ENCODE measurements around the gene UBE2E2.
"Not testable (repeated sequence)": the region's sequence is repeated elsewhere in the genome, so short reads cannot be mapped to it uniquely, and the experiment has no call there.

UBE2E2 gene

DNA sequence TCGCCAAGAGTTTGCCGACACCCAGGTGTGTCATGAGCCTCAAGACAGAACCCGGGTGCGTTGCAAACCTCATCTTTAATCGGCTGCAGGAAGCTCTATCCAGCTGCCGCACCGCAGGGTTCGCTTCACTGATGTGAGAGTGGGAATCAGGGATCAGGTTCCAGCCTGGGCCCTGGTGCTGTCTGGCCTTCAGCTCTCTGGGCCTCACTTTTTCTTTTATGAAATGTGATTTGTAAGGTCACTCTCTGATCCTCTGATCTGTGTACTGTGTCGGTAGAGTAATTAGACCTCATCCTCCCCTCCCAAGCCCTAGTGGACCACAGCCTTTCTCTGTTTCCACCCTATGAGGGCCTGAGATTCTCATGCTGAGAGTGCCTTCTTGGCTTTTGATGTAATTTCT lies 399.8 kb downstream of the UBE2E2 start:
- 0 out of 2 replicates have a peak, but pooled peaks cover 3% of the 10 kb centered on the region for H3K9me3 ChIP-seq
- no peak overlapping the region for H3K9ac ChIP-seq
- H3K27me3 ChIP-seq: no peaks in the 10 kb centered on the region
- no peak overlapping the region for H3K4me2 ChIP-seq
- no peaks in the 10 kb centered on the region for H4K20me1 ChIP-seq
- H3K4me3 ChIP-seq: no peak overlapping the region
- TF ChIP-seq Cebpa-rat (IDR thresholded peaks at IDR 0.05): no peak
- no peak overlapping the region for H3K27ac ChIP-seq
- H3K36me3 ChIP-seq: no peaks in the 10 kb centered on the region
- peaks cover 24% of the 10 kb centered on the region for H3K4me1 ChIP-seq

DNA sequence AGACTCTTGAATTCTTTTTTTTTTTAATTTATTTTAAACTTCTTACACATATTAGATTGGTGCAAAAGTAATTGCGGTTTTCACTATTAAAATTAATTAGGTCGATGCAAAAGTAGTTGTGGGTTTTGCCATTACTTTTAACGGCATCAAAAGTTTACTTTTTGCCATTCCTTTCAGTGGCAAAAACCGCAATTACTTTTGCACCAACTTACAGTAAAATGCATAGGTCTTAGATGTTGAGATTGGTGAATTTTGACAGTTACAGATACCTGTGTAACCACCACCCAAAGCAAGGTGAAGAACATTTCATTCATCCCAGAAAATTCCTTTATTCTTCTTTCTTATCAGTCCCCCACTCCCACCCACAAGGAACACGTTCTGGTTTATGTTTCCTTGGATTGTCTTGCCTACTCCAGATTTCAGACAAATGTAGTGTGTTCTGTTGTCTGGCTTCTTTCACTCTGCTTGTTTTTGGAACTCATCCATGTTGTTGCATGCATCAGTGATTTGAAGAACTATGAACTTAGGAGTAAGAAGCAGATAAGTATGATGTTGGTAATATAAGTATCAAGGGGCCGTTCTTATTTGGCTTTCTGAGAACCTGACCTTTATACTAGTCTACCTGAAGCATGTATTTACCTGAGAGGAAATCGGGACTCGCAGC lies 404.2 kb downstream of the UBE2E2 start:
- Histone ChIP-seq H3K4me3 (no peak overlapping the region), H3K9me3 (no peaks in the 10 kb centered on the region), H3K27ac (no peak overlapping the region), H3K36me3 (no peaks in the 10 kb centered on the region), H4K20me1 (no peaks in the 10 kb centered on the region), H3K9ac (no peak overlapping the region), H3K27me3 (no peaks in the 10 kb centered on the region), H3K4me1 (peaks cover 21% of the 10 kb centered on the region), H3K4me2 (peak overlapping the region; percentile 29)
- TF ChIP-seq Cebpa-rat (IDR thresholded peaks at IDR 0.05): no peak

DNA sequence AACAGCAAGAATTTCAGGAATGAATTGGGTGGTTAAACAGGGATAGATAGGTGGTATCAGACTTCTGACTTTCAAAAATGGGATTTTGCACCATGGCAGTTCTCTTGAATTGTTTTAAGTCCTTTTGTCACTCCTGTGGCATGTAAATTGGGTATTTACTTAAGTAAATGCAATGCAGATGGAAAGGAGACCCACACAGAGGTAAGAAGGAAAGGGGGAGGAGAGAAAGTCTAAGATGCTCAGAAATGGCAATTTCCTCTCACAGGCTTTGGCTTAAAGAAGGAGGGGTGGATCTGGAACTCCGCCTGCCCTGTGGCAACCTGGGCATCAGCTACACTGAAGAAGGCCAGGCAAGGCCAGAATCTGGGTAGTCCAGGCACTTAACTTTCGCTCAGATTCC lies 405.5 kb downstream of the UBE2E2 start:
- H3K4me3 ChIP-seq: no peak overlapping the region
- H3K27ac ChIP-seq: no peak overlapping the region
- peaks cover 23% of the 10 kb centered on the region for H3K4me1 ChIP-seq
- H4K20me1 ChIP-seq: no peaks in the 10 kb centered on the region
- H3K36me3 ChIP-seq: no peaks in the 10 kb centered on the region
- no peaks in the 10 kb centered on the region for H3K27me3 ChIP-seq
- H3K4me2 ChIP-seq: no peak overlapping the region
- TF ChIP-seq Cebpa-rat (IDR thresholded peaks at IDR 0.05): no peak
- no peaks in the 10 kb centered on the region for H3K9me3 ChIP-seq
- H3K9ac ChIP-seq: no peak overlapping the region

DNA sequence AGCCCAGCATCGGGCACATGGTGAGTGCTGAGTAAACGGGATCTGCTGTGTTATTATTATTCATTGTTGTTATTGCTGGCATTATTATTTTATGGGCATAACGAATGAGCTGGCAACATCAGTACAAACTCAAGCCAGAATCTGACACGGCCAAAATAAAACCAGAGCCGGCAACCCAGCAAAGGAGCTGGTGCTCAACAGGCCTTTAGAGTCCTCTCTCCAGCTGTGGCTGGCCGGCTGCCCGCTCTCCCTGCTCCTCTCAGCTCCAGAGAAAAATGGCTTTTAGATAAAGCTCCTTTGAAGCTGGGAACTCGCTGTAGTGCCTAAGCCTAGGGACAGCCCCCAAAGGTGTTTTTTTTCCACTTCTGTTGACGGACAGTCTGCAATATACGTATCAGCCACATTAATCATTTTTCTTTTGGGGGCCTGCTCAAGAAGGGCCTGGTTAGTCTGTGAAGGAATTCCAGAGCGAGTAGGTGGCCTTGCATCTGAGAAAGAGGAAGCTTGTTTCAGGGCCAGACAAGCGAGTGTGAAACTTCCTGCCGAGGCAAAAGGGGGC lies 408.7 kb downstream of the UBE2E2 start:
- H3K4me1 ChIP-seq: peaks cover 35% of the 10 kb centered on the region
- H3K27me3 ChIP-seq: no peaks in the 10 kb centered on the region
- no peak overlapping the region for H3K27ac ChIP-seq
- TF ChIP-seq Cebpa-rat (IDR thresholded peaks at IDR 0.05): no peak
- no peak overlapping the region for H3K4me3 ChIP-seq
- H3K9ac ChIP-seq: no peak overlapping the region
- H3K4me2 ChIP-seq: peak overlapping the region; percentile 52
- no peaks in the 10 kb centered on the region for H3K9me3 ChIP-seq
- no peaks in the 10 kb centered on the region for H3K36me3 ChIP-seq
- H4K20me1 ChIP-seq: no peaks in the 10 kb centered on the region

DNA sequence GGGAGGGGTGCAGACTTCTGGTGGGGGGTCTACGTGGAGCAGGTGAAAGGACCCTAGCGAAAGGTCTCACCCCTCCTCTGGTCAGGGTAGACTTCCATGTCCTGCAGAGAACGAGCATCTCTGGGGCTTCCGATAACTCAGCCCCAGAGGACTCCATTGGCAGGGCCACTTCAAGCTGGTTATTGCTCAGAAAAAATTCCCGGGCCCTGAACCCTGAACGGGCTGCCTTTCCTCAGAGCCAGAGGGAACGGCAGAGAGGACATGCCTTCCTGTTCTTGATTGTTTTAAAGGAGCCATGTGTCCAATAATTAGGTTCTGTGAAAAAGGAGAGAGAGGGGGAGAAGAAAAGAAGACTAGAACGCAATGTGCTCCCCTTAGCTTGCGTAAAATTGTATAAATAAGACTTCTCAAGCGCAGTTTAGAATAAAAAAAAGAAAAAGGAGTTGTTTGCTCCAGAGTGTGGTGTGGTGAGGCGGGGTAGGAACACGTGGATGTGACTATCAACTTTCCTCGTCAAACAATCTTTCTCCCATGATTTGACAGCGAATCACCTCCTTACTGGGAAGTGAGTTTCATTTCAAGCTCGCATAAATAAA lies 409.3 kb downstream of the UBE2E2 start:
- H3K4me3 ChIP-seq: no peak overlapping the region
- no peak overlapping the region for H3K9ac ChIP-seq
- H3K4me2 ChIP-seq: peak overlapping the region; percentile 52
- no peaks in the 10 kb centered on the region for H3K9me3 ChIP-seq
- no peak for TF ChIP-seq Cebpa-rat (IDR thresholded peaks at IDR 0.05)
- no peaks in the 10 kb centered on the region for H3K36me3 ChIP-seq
- H3K4me1 ChIP-seq: peaks cover 37% of the 10 kb centered on the region
- no peaks in the 10 kb centered on the region for H3K27me3 ChIP-seq
- H4K20me1 ChIP-seq: no peaks in the 10 kb centered on the region
- H3K27ac ChIP-seq: no peak overlapping the region

DNA sequence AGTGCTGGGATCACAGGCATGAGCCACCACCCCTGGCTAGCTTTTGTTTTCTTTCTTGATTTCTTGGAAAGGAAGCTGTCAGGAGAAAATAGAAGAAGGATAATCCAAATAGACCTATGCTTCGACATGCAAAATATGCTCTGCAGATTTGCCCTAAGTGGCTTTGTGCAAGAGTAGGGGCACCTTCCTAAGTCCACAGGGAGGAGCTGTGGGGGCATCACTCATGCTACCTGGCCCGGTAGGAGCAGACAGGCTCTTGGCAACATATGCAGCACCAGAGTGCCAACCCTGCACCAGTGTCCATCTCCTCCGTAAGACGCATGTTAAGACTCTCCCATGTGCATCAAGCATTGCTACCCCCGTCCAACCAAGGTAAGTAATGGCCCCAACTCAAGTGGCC lies 411.9 kb downstream of the UBE2E2 start:
- Histone ChIP-seq H3K4me1 (peaks cover 30% of the 10 kb centered on the region), H3K27ac (no peak overlapping the region), H3K4me2 (no peak overlapping the region), H3K27me3 (no peaks in the 10 kb centered on the region), H3K9ac (no peak overlapping the region), H3K36me3 (no peaks in the 10 kb centered on the region), H4K20me1 (no peaks in the 10 kb centered on the region), H3K9me3 (peaks cover 6% of the 10 kb centered on the region; the same call in 1 of the 2 replicates), H3K4me3 (no peak overlapping the region)
- TF ChIP-seq Cebpa-rat (IDR thresholded peaks at IDR 0.05): no peak

DNA sequence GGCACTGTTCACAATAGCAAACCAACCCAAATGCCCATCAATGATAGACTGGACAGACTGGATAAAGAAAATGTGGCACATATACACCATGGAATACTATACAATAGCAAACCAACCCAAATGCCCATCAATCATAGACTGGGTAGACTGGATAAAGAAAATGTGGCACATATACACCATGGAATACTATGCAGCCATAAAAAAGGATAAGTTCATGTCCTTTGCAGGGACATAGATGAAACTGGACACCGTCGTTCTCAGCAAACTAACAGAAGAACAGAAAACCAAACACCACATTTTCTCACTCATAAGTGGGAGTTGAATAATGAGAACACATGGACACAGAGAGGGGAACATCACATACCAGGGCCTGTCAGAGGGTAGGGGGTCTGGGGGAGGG lies 415.3 kb downstream of the UBE2E2 start:
- peaks cover 12% of the 10 kb centered on the region for H3K9me3 ChIP-seq
- H3K4me2 ChIP-seq, H3K27ac ChIP-seq, H3K4me3 ChIP-seq, H3K27me3 ChIP-seq, H3K9ac ChIP-seq, H4K20me1 ChIP-seq, H3K36me3 ChIP-seq: not testable (repeated sequence)
- peaks cover 17% of the 10 kb centered on the region for H3K4me1 ChIP-seq

DNA sequence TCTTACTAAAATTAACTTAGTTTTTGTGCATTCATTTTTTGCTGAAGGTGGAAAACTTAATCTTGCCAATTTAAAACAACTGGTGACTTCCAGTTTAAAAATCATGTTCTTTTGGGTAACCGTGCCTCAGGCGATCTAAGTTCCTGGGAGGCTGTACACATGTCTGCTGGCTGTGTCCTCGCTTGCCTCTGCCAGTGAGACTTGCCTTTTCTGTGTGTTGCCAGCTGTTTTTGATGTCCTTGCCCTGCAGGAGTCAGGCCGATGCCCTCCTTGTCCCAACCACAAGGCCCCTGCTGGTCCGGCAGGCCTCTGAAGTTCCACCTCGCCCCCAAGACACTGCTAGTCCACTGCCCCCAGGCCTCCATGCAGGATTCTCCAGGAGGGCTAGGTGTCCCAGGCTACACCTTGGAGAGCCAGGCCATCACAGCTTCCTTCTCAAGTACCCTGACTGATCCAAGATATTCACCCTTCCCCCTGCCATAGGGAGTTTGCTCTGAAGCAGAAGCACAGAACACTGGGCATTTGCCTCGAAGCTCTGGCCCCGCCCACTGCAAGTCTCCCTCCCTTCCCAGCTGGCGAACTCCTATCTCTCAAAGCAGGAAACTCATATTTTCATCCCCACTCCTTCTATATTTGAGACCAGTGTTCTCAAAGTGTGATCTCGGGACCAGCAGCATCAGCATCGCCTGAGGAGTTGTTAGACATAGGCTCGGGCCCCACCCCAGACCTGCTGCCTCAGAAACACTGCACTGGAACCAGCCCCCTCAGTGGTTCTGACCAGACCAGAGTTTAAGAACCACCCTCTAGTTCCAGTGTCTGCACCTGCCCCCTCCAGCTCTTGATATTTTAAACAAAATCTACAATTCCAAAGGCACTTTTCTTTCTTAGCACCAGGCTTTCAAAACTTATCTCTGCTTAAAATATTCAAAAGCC lies 416.8 kb downstream of the UBE2E2 start:
- Histone ChIP-seq H3K36me3 (no peaks in the 10 kb centered on the region), H3K4me3 (no peak overlapping the region), H3K27me3 (no peaks in the 10 kb centered on the region), H3K4me1 (peaks cover 17% of the 10 kb centered on the region), H3K9me3 (peaks cover 18% of the 10 kb centered on the region), H3K9ac (no peak overlapping the region), H3K27ac (no peak overlapping the region), H3K4me2 (no peak overlapping the region), H4K20me1 (no peaks in the 10 kb centered on the region)
- TF ChIP-seq Cebpa-rat (IDR thresholded peaks at IDR 0.05): no peak

DNA sequence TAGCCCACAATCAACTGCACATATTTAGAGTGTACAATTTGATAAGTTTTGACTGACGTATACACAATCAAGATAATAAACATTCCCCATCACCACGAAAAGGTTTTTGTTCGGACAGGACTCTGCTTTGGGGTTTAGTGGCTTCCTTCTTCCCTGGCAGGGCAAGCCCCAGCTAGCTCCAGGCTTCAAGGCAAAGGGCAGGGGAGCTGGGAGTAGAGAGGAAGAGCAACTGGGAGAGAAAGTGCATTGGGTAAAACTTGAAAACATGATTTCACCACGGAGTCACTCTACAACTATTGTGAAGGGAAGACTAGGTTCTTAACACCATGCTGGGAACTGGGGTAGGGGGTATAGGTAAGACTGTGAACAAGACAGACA lies 417.5 kb downstream of the UBE2E2 start:
- Histone ChIP-seq H3K36me3 (no peaks in the 10 kb centered on the region), H3K9ac (no peak overlapping the region), H3K4me3 (no peak overlapping the region), H4K20me1 (no peaks in the 10 kb centered on the region), H3K27ac (no peak overlapping the region), H3K4me2 (no peak overlapping the region), H3K27me3 (no peaks in the 10 kb centered on the region), H3K4me1 (peaks cover 17% of the 10 kb centered on the region), H3K9me3 (peaks cover 25% of the 10 kb centered on the region)
- no peak for TF ChIP-seq Cebpa-rat (IDR thresholded peaks at IDR 0.05)

DNA sequence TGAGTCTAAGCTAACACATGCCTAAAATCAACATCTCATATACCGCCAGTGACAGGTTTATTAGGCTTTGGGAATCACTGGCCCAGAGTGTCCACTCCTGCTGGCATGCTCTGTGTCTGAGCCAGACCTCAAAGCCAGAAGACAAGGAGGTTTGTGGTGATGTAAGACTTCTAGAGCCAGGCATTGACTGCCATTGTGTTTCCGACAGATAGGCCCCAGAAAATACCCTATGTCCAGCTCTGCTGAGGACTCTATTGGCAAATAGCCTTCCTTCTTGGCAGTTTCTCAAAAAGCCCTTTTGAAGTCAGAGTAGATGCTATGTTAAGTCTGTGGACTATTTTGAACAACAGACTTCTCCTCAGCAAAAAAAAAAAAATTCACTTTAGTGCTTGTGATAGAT lies 420.7 kb downstream of the UBE2E2 start:
- Histone ChIP-seq H3K27me3 (no peaks in the 10 kb centered on the region), H3K4me1 (no peaks in the 10 kb centered on the region), H3K9me3 (peaks cover 26% of the 10 kb centered on the region), H3K4me3 (no peak overlapping the region), H4K20me1 (no peaks in the 10 kb centered on the region), H3K4me2 (no peak overlapping the region), H3K36me3 (no peaks in the 10 kb centered on the region), H3K27ac (no peak overlapping the region), H3K9ac (no peak overlapping the region)
- no peak for TF ChIP-seq Cebpa-rat (IDR thresholded peaks at IDR 0.05)

All from BLaER1 (cell line).